Erythroblast (primary cell): ENCODE data around the gene VSIG10.

Experiments used
- GATA1 ChIP-seq: IDR thresholded peaks from 2 replicates; pipeline ENCODE4 v1.6.1; 2011; ENCODE audit warnings: low read depth, mild to moderate bottlenecking, control low read depth, low read length, moderate library complexity
- POLR2A ChIP-seq: IDR thresholded peaks from 2 replicates; pipeline ENCODE4 v1.6.1; 2011; ENCODE audit warnings: mild to moderate bottlenecking, low read length

GRCh38 chr12:118089782-118090181 is 14.0 kb downstream of the VSIG10 start:
- TF ChIP-seq POLR2A (no peak), GATA1 (no peak)
